GM18517 (cell line): ENCODE data around the gene SPTBN5.

Experiments used
- ATAC-seq: cut with Tn5 transposase; IDR thresholded peaks from one replicate; pipeline ENCODE4 v1.9.1; 2021; ENCODE audit warnings: mild to moderate bottlenecking, moderate library complexity; ENCODE audit not compliant: unreplicated experiment

SPTBN5 gene

DNA sequence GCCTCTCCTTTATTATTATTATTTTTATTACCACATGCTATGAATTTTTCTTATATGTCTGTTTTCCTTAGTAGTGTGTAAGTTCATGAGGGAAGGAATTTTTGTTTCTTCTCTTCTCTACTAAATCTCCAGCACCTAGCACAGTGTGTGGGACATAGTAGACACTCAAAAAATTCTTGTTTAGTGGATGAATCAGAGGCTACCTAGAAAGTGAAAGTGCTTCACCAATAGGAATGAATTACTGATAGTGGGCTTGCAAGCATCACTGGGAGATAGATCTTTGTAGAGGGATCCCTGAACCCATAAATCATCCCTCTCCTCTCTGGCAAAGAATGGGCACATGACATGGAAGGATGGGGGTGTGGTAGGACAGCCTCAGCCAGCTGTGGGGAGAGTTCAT is 8.5 kb downstream of the SPTBN5 start:
- ATAC-seq, result no peak

DNA sequence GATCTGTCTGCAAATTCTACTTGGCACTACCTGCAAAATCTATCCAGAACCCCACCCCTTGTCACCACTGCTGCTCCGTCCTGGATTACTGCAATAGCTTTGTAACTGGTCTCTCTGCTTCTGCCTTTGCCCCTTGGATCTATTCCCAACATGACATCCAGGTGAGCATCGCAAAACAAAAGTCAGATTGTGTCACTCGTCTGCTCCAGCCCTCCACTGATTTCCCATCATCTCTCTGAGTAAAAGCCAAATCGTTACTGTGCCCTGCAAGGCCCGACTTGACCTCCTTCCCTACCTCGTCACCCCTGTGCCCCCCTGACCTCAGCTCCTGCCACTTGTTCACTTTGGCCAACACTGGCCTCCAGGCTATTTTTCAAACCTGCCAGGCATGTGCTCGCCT is 9.4 kb downstream of the SPTBN5 start:
- ATAC-seq, result no peak

DNA sequence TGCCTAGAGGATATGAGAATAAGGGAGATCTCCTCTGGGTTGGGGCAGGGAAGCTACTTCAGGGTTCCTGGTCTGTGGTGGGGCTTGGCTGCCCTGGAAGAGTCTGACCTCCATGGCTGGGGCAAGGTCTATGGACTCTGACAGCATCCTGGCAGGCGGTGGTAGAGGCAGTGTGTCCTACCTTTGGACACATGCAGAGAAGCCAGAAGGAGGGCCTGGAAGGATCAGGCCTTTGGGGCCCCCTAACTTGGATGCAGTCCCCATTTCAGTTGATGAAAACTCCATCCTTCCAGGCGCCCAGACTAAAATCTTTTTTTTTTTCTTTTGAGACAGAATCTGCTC is 10.4 kb downstream of the SPTBN5 start:
- no peak for ATAC-seq

DNA sequence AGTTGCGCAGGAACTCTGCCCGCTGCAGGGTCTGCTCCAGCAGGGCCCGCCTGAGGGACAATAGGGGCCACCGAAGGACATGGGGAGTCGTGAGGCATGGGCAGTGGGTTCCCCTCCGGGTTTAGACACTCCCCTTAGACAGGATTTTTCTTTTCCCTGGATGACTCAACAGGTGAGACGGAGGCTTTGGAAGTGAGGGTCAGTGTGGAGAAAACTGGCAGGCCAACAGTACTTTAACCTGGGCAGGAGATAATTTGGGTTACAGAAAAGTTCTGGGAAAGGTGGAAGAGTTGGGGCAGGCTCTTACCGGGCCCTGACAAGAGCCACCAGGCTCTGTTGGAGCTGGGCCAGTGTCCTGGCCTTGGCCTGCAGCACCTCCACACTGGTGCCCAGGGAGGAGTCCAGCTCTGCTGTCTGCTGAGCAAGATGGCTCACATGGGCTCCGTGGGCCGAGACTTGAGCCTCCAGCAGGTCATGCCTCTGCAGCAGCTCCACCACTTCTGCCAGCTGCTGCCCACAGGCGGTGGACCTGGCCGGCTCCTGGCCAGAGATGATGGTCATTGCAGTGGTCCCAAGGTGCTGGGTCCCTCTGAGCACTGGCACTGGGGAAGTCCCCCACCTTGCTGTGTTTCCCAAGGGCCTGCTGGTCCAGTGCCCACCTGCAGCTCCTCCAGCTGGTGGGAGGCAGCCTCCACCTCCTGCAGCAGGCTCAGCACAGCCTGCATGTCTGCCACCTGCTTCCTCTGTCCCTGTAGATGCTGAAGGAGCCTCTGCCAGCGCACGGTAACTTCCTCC is 11.0 kb downstream of the SPTBN5 start:
- ATAC-seq, result no peak

DNA sequence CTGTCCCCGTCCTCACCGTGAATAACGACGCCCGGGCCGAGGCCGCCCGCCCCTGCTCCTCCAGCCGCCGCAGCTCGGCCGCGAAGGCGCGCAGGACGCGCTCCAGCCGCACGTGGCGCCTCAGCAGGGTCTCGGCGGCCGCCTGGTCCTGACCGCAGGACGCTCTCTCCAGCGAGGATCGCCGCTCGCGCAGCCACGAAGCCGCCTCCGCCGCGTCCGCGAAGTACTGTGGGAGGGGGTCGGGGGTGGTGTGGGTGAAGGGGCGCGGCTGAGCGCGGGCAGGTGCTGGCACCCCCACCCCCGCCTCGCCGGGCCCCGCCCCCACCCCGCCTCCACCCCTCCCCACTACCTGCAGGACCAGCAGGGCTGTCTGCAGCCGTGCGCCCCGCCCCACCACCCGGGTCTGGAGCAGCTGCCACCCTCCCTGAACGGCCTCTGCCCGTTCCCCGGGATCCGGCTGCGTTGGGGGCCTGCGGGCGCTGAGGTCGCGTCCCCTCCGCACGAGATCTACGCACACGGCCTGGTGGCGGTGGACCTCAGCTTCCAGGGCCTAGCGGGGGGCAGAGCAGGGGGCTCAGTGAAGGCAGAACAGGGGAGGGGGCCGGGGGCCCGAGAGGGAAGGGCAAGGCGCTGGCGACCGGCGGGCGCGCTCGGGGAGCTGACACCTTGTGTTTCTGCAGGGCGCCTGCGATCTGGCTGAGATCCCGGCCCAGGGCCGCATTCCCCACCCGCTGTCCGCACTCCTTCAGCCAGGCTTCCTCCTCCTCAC is 11.7 kb downstream of the SPTBN5 start:
- no peak for ATAC-seq

DNA sequence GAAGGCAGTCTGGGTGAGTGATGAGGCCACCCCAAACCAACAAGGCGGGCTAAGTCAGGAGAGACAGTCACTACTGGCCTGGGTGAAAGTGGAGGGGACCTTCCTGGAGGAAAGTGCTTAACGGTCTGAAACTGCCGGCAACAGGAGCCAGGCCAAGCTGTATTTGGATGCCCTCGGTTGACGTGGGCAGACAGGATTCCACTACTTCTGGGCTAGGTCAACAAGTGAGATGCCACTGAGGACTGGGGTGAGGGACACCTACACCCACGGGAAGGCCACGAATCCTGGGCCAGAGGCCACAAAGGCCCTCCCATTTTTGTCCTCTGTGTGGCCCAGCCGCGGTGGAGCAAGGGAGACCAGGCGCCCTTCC is 12.3 kb downstream of the SPTBN5 start:
- ATAC-seq, result no peak

DNA sequence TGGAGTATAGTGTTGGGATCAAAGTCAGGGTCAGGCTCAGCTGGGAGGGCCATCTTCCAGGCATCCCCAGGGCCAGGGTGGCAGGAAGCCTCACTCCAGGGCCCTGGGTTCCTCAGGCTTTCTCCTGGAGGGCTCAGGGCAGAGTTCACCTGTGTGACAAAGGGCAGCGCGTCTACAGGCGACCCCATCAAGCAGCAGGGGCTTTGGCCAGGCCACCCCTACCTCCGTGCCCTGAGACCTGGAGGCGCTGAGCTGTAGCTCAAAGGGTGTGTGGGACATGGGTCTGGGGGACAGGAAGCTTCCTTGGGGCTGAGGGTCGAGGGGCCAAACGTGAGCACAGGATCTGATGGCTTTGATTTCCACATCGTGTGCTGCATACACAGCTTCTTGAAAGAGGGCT is 12.8 kb downstream of the SPTBN5 start:
- no peak for ATAC-seq

DNA sequence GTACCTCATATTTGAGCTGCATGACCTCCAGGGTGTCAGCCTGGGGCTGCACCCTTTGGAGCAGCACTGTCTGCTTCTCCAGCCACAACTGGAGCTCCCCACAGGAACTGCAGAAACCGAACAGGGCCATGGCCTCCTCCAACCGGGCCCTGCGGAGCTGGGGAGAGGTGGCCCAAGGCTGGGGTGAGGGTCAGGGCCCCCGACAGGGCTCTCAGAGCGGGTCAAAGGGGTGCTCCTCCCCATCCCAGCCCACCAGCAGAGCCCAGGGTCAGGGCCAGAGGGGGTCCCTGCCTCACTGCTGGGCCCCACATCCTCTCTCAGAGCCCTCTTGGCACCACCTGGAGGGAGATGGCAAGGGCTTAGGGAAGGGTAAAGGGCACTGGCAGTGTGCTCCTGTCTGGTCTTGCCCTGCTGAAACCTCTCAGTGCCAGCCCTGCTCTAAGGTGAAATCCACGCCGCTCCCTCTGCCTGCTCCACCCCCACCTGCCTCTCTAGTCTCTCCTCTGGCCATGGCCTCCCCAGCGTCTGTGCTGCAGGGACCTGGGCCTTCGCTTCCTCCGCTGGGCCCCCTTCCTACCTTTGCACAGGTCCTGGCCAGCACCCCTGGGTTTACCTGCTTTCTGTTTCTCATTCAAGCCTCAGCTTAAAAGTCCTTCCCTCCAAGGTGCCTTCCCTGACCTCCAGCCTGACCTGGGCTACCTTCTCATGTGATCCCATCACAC is 13.5 kb downstream of the SPTBN5 start:
- ATAC-seq, result no peak

DNA sequence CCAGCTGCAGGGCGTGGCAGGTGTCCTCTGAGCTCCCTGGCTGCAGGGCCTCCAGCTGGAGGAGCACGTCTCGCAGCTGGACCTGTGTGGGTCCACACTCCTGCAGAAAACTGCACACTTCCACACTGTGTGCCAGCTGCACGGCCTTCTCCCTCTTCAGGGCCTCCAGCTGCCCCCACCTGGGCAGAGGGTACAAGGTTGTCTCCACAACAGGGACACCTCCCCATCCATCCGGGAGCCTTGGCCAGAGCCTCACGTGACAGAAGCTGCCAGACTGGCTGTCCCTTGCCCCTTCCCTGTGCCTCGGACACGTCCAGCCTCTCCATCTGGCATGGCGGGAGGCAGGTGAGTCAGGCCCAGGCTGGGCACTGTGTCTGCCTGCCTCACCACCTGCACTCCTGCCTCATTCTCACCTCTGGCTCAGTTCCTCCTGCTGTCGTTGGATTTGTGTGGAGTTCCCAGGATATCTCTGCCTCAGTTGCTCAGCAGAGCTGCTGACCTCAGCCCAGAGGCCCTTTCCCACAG is 14.5 kb downstream of the SPTBN5 start:
- no peak for ATAC-seq

DNA sequence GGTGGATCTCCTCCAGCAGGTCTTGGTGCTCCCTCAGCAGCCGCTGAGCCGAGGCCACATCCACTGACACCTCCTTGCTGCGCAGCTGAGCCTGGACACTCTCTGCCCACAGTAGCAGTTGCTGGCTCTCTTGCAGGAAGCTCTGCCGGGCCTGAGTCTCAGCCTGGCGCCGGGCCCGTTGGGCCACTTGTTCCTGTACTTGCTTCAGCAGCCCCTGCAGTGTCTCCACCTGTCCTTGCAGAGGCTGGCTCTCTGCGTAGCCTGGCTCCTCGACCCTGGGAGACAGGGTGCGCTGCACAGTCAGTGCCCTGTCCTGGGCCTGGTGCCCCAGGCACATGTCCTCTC is 15.5 kb downstream of the SPTBN5 start:
- ATAC-seq, result no peak

DNA sequence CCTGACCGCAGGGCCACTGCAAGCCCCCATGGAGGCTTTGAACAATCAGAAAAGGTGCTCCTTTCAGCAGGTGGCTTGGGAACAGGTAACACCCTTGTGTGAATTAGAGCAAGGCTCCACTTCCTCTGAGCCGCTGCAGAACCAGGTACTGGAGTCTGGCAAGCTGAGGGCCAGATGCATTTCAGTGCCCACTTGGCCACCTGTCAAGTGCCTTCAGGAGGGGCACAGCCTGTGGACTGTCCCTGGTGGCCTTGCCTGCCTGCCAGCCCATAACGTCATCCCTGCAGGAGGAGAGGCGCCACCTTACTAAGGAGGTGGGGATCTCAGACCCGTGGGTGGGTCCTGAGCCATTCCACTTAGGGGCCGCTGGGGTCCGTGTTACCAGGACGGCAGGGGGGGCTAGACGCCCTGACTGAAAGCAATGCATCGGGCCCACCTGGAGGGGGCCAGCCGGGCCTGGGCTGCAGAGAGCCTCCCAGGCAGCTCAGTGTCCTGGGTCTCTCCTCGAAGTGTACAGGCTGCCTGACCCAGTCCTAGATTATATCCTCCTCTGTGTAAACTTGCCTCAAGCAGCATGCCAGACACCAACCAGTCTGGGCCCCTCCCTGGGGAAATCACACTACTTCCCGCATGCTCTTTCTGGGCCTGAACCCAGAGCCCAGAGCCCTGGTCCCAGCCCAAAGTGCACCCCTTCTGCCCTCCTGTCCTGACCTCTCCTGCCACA is 16.1 kb downstream of the SPTBN5 start:
- no peak for ATAC-seq

DNA sequence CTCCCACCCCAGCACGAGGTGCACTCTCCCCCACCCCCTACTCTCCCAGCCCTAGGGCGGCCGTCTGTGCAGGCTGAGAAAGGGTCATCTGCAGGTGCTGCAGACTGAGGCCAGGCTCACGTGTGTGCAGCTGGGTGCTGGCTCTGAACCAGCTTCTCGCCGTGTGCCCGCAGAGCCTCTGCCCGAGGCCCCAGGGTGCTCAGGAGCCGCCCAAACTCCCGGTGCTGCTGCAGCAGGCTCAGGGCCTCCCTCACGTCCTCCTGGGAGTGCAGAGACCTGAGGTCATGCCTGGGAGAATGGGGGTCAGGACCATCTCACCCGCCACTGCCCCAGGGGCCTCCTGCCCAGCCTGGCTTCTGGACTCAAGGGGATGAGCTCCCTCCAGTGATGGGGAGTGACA is 17.2 kb downstream of the SPTBN5 start:
- no peak for ATAC-seq

DNA sequence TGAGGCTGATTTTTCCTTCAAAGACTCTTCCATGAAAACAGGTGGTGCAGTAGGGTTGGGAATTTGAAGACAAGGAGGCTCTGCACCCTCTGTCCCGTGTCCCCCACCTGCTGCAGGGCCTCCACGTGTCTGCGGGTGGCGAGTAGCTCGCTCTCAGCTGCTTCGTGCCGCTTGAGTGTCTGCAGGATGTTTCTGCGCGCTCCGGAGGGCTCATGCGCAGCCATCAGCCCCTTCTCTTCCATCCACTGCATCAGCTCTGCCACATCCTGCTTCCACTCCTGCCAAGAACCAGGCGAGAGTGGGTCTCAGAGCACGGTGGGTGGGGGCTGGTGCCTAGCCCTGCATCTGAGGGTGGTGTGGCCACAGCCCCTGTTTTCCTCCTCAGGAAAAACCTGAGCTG is 17.8 kb downstream of the SPTBN5 start:
- ATAC-seq, result no peak

DNA sequence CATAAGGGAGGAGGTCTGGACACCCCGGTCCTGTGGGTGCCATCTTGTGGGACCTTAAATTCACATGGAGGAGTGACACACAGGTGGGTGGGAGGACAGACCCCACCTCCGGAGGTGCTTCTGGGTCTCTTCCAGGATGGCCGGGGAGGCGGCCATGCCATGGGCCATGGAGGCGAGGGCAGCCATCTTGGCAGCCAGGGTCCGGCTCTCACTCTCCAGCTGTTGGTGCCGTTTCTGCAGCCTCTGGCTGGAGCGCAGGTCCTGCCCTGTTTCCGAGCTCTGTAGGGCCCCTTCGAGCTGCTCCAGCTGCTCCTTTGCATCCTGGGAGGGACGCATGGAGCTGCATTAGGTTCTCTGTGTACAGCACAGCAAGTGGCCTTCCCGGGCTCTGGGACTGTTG is 19.1 kb downstream of the SPTBN5 start:
- no peak for ATAC-seq

DNA sequence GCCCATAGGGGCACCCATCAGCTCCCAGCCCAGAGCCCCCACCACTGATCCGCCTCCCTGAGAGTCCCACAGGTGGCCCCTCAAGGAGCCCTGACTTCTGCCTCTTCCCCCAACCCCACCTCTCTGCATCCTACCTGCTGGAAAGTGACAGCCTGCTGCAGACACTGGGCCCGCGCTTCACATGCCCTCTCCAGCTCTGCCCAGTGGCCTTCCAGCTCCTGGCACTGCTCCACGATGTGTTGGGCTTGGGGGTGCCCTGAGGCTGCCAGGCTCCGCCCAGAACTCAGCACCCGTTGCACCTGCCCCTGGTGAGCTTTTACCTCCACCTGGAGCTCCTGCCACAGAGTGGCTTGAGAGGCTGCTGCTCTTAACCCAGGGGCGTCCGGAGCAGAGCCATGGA is 20.1 kb downstream of the SPTBN5 start:
- ATAC-seq, result no peak

DNA sequence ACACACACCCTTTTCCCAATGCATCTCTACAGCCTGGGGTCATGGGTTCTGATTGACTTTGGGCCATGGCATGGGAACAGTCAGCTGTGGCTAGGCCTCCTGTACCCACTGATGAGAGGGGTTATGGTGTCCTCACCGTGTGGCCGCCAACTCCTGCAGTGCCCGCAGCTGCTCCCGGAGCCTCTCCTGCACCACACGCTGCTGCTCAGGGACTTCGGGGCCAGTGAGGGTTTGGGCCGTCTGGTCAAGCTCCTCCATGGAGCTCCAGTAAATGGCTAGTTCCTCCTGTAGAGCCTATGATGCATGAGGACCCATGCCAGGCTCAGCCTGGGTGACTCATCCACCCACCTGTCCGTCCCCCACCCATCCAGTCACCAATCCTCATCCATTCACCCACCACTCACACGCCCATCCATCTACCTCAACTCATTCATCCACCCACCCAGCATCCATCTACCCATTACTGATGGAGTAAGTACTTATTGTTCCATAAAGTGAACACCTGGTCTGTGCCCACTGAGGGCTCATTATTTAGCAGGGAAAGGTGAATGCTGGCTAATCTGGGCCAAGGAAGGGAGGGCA is 21.6 kb downstream of the SPTBN5 start:
- ATAC-seq, result no peak

DNA sequence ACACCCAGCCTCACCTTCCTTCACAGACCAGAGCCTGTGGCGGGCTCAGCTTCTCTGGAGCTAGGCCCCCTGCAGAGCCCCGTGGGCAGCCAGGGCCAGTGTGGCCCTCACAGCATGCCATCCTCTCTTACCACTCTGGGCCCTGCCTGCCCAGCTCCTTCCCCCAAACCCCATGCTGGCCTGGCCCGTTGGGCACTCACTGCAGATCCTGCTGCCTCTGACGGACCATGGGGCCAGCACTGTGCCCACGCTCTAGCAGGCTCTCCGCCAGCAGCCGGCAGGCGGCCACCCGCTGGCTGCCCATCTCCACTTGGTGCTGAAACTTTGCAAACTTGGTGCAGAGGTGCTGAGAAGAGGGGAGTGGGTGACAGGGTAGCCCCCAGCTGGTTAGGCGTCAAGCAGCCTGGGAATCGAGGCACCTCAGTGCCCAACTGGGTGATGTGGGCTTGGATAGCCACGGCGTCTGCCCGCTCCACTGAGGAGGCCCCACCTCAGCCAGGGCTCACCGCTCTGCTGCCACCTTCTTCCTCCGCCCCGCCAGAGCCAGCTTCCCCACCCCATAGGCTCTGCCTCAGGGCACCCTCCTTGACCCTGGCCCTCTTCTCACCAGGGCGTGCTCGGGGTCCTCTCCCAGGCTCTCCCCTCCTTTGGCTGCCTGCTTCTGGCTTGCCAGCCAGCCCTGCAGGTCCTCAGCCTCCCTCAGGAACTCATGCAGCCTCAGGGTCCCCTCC is 22.5 kb downstream of the SPTBN5 start:
- ATAC-seq, result no peak

DNA sequence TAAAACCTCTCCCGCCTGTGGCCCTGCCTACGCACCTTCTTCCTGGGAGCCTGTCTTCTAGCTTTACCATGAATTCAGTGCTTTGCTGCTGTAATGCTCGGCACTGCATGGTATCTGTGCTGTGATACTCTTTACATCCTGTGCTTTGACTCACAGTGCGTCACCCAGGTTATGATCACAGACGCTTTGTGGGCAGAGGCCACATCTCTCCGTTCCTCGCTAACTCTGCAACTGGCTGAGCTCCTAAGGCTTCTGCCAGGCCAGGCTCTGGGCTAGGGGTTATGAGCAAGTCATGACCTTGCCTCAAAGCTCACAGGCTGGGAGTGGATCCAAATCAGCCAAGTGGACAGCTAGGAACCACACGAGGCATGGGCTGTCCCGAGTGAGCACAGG is 23.2 kb downstream of the SPTBN5 start:
- no peak for ATAC-seq

DNA sequence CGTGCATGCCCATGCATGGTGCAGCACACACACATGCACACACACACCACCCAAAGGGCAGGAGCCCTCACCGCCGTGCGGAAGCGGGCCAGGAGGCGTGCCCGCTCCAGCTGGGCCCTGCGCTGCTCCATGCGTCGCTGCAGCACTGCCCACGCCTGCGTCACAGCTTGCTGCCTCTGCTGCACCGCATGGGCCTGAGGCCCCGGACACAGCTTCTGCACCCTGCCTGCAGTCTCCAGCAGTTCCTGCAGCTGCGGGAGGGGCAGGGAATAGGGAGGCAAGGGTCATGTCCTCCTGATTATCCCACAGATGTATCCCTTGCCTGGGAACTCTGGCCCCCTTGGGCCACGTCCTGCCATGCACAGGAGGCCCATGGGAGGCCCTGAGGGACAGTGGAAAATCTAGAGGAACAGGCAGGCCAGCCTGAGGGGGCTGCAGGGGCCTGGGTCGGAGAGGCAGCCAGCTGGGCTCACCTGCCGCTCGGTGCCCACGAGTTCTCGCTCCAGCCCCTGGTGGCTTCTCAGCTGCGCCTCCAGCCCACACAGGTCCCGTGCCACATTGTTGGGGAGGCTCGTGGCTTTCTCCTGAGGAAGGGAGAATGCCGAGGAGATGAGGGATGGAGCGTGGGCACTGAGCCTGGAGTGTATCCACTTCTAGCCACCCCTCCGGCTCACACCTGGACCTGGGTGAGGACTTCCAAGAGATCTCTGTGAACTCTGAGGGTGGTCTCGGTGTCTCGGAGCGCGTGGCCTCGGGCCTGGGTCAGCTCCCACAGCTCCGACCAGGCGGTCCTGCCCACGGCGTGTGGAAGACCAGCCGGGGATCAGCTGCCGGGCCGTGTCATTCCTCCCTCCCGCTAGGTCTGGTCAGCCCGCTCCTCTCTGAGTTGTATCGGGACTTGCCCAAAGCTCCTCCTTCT is 23.8 kb downstream of the SPTBN5 start:
- ATAC-seq, result no peak
